C4-2B (cell line): Measurements from ENCODE around the gene CDKN2B-AS1.

Experiments
- ZFX ChIP-seq: fragments of 450-650 bp; IDR thresholded peaks from 2 replicates; pipeline ENCODE4 v1.6.1; 2017
- TF ChIP-seq, protein P1 (sequence below): fragments of 450-650 bp; conservative IDR thresholded peaks from 2 replicates; pipeline ENCODE4 v1.5.1; 2017; ENCODE audit warnings: mild to moderate bottlenecking

DNA sequence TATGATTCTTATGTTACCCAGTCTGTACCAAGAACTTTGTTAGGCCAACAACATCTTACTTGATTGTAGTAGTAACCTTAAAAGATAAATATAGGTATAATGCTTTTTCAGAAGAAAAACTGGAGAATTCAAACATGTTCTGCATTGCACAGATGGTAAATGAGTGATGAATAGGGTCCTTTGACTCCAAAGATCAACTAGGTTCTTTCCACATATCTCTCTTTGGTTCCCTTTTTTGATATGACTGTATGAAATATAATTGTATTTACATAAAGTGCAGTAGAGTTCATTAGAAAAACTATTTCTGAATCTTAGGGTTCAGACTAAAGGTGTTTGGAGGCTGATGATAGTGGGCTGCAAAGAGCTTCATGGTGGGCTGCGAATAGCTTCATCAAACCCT is 165.0 kb downstream of the CDKN2B-AS1 start:
- TF ChIP-seq, protein P1, sequence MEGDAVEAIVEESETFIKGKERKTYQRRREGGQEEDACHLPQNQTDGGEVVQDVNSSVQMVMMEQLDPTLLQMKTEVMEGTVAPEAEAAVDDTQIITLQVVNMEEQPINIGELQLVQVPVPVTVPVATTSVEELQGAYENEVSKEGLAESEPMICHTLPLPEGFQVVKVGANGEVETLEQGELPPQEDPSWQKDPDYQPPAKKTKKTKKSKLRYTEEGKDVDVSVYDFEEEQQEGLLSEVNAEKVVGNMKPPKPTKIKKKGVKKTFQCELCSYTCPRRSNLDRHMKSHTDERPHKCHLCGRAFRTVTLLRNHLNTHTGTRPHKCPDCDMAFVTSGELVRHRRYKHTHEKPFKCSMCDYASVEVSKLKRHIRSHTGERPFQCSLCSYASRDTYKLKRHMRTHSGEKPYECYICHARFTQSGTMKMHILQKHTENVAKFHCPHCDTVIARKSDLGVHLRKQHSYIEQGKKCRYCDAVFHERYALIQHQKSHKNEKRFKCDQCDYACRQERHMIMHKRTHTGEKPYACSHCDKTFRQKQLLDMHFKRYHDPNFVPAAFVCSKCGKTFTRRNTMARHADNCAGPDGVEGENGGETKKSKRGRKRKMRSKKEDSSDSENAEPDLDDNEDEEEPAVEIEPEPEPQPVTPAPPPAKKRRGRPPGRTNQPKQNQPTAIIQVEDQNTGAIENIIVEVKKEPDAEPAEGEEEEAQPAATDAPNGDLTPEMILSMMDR = no peak
- TF ChIP-seq ZFX = no peak
